Camera-type eye (tissue), 1 donor: ENCODE measurements around the gene SEC61G. TPM values are rescaled to one million over a fixed set of nuclear protein-coding genes. Genes with fewer than 3 reads are reported as not detected.

ENCODE experiments used
- total RNA-seq: library from RNA; depleted of rRNA; stranded (reverse); fragments of >200 nt; gene quantifications from one replicate; pipeline ENCODE4 v1.2.3, GENCODE V29; 2014

Gene SEC61G
- total RNA-seq, result 213 TPM

GRCh38 chr7:54758702-54759592 is at the start of gene SEC61G:
Gene SEC61G (minus strand): TSS chr7:54759211. CDS start chr7:54757588, 1,623 bp downstream.

Other genes starting within 250 kb of the SEC61G start
- gene VSTM2A, start 216.8 kb downstream of the SEC61G start, total RNA-seq, result 27.3 TPM